Panc1 (cell line): ENCODE measurements around the gene PSD4. TPM values are rescaled to one million over a fixed set of nuclear protein-coding genes. Genes with fewer than 3 reads are reported as not detected.

ENCODE experiments used
- ATAC-seq: fragments of 200-7000 bp; cut with Tn5 transposase; 2 replicates; pipeline ENCODE4 v1.9.1; 2020; ENCODE audit warnings: mild to moderate bottlenecking, moderate library complexity
- BruUV-seq: library from RNA; stranded (reverse); fragments of 400-500 nt; replicated peaks from 2 replicates; lab custom pipeline; 2021; lab: Mats Ljungman, UMichigan
- CTCF ChIA-PET: fragments of 300-600 bp; sonication (Branson Sonifier 250); formaldehyde crosslinking; loops from one replicate; lab custom pipeline; 2022; ENCODE audit warnings: antibody characterized with exemption; lab: Charles Lee
- POLR2A ChIA-PET: fragments of 300-600 bp; sonication (Branson Sonifier 250); formaldehyde crosslinking; loops from one replicate; lab custom pipeline; 2022; ENCODE audit warnings: antibody characterized with exemption; lab: Charles Lee
- DNase-seq: peaks from one replicate; pipeline ENCODE4 v3.0.0-alpha.2; 2010; ENCODE audit warnings: low read depth, low spot score
- H3K27ac ChIP-seq: 2 replicates; pipeline ENCODE4 v1.5.1; 2011; ENCODE audit warnings: mild to moderate bottlenecking, low read length, inconsistent platforms
- H3K27me3 ChIP-seq: fragments of 200-500 bp; sonication (Bioruptor generic); 2 replicates; pipeline ENCODE4 v1.6.0; 2014; ENCODE audit warnings: low read length, inconsistent platforms; ENCODE audit not compliant: control insufficient read depth, insufficient read depth
- H3K36me3 ChIP-seq: fragments of 200-500 bp; sonication (Bioruptor generic); 2 replicates; pipeline ENCODE4 v1.5.1; 2014; ENCODE audit warnings: inconsistent platforms, mild to moderate bottlenecking, low read length, moderate library complexity; ENCODE audit not compliant: control insufficient read depth, insufficient read depth
- H3K4me1 ChIP-seq: 2 replicates; pipeline ENCODE4 v1.5.1; 2011; ENCODE audit warnings: inconsistent platforms, mild to moderate bottlenecking, low read length, moderate library complexity; ENCODE audit not compliant: control insufficient read depth, insufficient read depth
- H3K4me3 ChIP-seq, 2 experiments: 2 replicates each; pipeline ENCODE4 v1.5.1; 2011 to 2012; ENCODE audit warnings: low read depth in 2 of 2, low read length in 2 of 2, mild to moderate bottlenecking in 2 of 2, inconsistent platforms in 1 of 2, moderate library complexity in 1 of 2
- H3K9me3 ChIP-seq: fragments of 200-500 bp; sonication (Bioruptor generic); 2 replicates; pipeline ENCODE4 v1.5.1; 2014; ENCODE audit warnings: low read depth, mild to moderate bottlenecking, inconsistent platforms, low read length, moderate library complexity; ENCODE audit not compliant: control insufficient read depth, insufficient read depth
- POLR2AphosphoS5 ChIP-seq: IDR thresholded peaks from 2 replicates; pipeline ENCODE4 v1.6.1; 2012; ENCODE audit warnings: mild to moderate bottlenecking, low read depth, low read length, moderate library complexity
- SIN3A ChIP-seq: IDR thresholded peaks from 2 replicates; pipeline ENCODE4 v1.6.1; 2012; ENCODE audit warnings: low read depth, mild to moderate bottlenecking, low read length, moderate library complexity, borderline replicate concordance; ENCODE audit not compliant: insufficient read depth
- TCF7L2 ChIP-seq: IDR thresholded peaks from 2 replicates; pipeline ENCODE4 v1.6.1; 2011; ENCODE audit warnings: mild to moderate bottlenecking, low read depth, low read length, inconsistent platforms
- in situ Hi-C: cut with HindIII; loops from 2 replicates; pipeline ENCODE4 v1.10.0; 2016; ENCODE audit warnings: low sequenced_read_pairs, low pct_unique_long_range_greater_than_20kb
- intact Hi-C: fragments of 100-400 bp; cut with micrococcal nuclease; formaldehyde crosslinking; loops from one replicate; pipeline ENCODE4 v1.10.0; 2022; ENCODE audit not compliant: unreplicated experiment
- total RNA-seq: library from RNA; stranded (reverse); gene quantifications from one replicate; pipeline ENCODE4 v1.2.1, GENCODE V29; 2021; ENCODE audit not compliant: unreplicated experiment
- TF ChIP-seq, protein P1 (sequence below), 2 experiments: IDR thresholded peaks; 2 replicates each; pipeline ENCODE4 v1.6.1; 2011 to 2012; ENCODE audit warnings: low read depth in 2 of 2, control low read depth in 1 of 2, low read length in 1 of 2, mild to moderate bottlenecking in 1 of 2, moderate library complexity in 1 of 2; ENCODE audit not compliant: insufficient read depth in 1 of 2

Gene PSD4
- total RNA-seq, 1 experiment from 2014 or later, result 3.6 TPM

GRCh38 chr2:113169586-113169985 is 4.2 kb upstream of the PSD4 start:
- no peak for TF ChIP-seq SIN3A
- TF ChIP-seq, protein P1, sequence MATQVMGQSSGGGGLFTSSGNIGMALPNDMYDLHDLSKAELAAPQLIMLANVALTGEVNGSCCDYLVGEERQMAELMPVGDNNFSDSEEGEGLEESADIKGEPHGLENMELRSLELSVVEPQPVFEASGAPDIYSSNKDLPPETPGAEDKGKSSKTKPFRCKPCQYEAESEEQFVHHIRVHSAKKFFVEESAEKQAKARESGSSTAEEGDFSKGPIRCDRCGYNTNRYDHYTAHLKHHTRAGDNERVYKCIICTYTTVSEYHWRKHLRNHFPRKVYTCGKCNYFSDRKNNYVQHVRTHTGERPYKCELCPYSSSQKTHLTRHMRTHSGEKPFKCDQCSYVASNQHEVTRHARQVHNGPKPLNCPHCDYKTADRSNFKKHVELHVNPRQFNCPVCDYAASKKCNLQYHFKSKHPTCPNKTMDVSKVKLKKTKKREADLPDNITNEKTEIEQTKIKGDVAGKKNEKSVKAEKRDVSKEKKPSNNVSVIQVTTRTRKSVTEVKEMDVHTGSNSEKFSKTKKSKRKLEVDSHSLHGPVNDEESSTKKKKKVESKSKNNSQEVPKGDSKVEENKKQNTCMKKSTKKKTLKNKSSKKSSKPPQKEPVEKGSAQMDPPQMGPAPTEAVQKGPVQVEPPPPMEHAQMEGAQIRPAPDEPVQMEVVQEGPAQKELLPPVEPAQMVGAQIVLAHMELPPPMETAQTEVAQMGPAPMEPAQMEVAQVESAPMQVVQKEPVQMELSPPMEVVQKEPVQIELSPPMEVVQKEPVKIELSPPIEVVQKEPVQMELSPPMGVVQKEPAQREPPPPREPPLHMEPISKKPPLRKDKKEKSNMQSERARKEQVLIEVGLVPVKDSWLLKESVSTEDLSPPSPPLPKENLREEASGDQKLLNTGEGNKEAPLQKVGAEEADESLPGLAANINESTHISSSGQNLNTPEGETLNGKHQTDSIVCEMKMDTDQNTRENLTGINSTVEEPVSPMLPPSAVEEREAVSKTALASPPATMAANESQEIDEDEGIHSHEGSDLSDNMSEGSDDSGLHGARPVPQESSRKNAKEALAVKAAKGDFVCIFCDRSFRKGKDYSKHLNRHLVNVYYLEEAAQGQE (IDR thresholded peaks at IDR 0.05; ENCODE audit: insufficient read depth in 1 of 2, low read depth in 2 of 2, low read length in 1 of 2), result no peak
- intact Hi-C loops, result no loop called here
- DNase-seq (no peak), ATAC-seq (no peak)
- no TSS peak for BruUV-seq
- ChIA-PET POLR2A (no interaction called here), CTCF (no interaction called here)
- no peak overlapping the region for H3K27ac ChIP-seq
- H3K4me3 ChIP-seq, result no peak overlapping the region
- no peaks in the 10 kb centered on the region for H3K4me1 ChIP-seq
- H3K27me3 ChIP-seq, result no peaks in the 10 kb centered on the region
- no peaks in the 10 kb centered on the region for H3K9me3 ChIP-seq
- H3K36me3 ChIP-seq, result no peaks in the 10 kb centered on the region
- in situ Hi-C loops, result no loop called here

DNA sequence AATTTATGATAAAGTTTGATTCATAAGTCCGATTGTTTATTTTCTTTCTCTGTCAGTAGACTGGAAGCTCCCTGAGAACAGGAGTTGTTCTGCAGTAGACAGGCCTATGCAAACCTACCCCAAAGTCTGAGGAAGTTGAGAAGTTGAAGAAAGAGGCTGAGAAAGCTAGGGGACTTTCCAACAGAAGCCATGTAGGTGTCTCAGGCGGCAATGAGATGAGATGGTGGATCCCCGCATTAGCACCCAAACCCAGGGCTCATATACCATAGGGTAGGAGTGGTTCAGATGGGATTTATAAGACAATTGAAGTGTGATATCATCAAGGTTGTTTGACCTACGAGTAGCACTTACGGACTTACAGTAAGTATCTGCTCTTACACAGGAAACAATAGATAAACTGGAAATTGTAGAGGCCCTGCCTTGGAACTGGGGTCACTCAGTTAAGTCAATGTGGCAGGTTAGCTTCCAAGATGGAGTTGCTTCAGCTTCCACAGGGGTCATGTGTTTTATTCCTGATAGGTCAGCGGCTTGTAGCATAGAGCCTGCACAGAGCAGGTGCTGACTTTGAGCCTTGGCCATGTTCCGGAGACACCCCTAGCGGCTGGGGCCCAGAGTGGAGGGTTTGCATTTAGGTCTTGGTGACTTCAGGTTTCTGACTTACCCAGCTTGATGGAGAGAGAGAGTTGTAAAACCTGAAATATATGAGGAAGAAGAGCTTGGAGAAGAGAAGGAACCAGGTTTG is 2.3 kb upstream of the PSD4 start:
- in situ Hi-C loops, result no loop called here
- H3K4me3 ChIP-seq, result no peak overlapping the region
- no peaks in the 10 kb centered on the region for H3K36me3 ChIP-seq
- TF ChIP-seq POLR2AphosphoS5, result no peak
- TF ChIP-seq, protein P1 (IDR thresholded peaks at IDR 0.05; ENCODE audit: insufficient read depth in 1 of 2, low read depth in 2 of 2, low read length in 1 of 2), result no peak
- TF ChIP-seq TCF7L2, result no peak
- TF ChIP-seq SIN3A, result no peak
- H3K9me3 ChIP-seq, result no peaks in the 10 kb centered on the region
- intact Hi-C loops, result no loop called here
- H3K4me1 ChIP-seq, result no peaks in the 10 kb centered on the region
- no peaks in the 10 kb centered on the region for H3K27me3 ChIP-seq
- no TSS peak for BruUV-seq
- ChIA-PET CTCF (interaction anchor here (1.1 kb wide), 1 partner anchor 33 kb away, joined by 6 read pairs; no protein-coding TSS in a partner anchor), POLR2A (no interaction called here)
- ATAC-seq (no peak), DNase-seq (no peak)
- H3K27ac ChIP-seq, result no peak overlapping the region
